Central memory CD8-positive, alpha-beta T cell (primary cell): Measurements from ENCODE around the gene BACH1.

Experiments used
- ATAC-seq: fragments of 150-1000 bp; cut with Tn5 transposase; replicated peaks from 2 replicates; pipeline ENCODE4 v1.10.0; 2022; ENCODE audit warnings: mild to moderate bottlenecking, moderate FRiP score, moderate number of reproducible peaks; ENCODE audit not compliant: poor library complexity, severe bottlenecking; ENCODE audit errors: extremely low read depth
- DNase-seq, 2 donors: peaks; one replicate each; pipeline ENCODE4 v3.0.0; 2021; ENCODE audit warnings: low spot score in 2 of 2
- H3K27ac Mint-ChIP-seq: one replicate; pipeline ENCODE4 v1.8.0; 2022; ENCODE audit warnings: low read depth, mild to moderate bottlenecking, moderate library complexity, mixed read lengths
- H3K27me3 Mint-ChIP-seq: one replicate; pipeline ENCODE4 v1.8.0; 2022; ENCODE audit warnings: mixed read lengths
- H3K36me3 Mint-ChIP-seq: one replicate; pipeline ENCODE4 v1.8.0; 2022; ENCODE audit warnings: mild to moderate bottlenecking, moderate library complexity, mixed read lengths; ENCODE audit not compliant: insufficient read depth
- H3K4me1 Mint-ChIP-seq: one replicate; pipeline ENCODE4 v1.8.0; 2022; ENCODE audit warnings: mixed read lengths
- H3K4me3 Mint-ChIP-seq: one replicate; pipeline ENCODE4 v1.8.0; 2022; ENCODE audit warnings: mild to moderate bottlenecking, moderate library complexity, mixed read lengths
- H3K9me3 Mint-ChIP-seq: one replicate; pipeline ENCODE4 v1.8.0; 2022; ENCODE audit warnings: mixed read lengths

The BACH1 gene

GRCh38 chr21:29379517-29380054, 80.9 kb downstream of the BACH1 start:
- no peaks in the 10 kb centered on the region for H3K9me3 Mint-ChIP-seq
- H3K4me1 Mint-ChIP-seq = peaks cover 9% of the 10 kb centered on the region
- DNase-seq = no peak
- H3K4me3 Mint-ChIP-seq = no peak overlapping the region
- no peak overlapping the region for H3K27ac Mint-ChIP-seq
- ATAC-seq = no peak
- H3K36me3 Mint-ChIP-seq = peaks cover 2% of the 10 kb centered on the region
- no peaks in the 10 kb centered on the region for H3K27me3 Mint-ChIP-seq

DNA sequence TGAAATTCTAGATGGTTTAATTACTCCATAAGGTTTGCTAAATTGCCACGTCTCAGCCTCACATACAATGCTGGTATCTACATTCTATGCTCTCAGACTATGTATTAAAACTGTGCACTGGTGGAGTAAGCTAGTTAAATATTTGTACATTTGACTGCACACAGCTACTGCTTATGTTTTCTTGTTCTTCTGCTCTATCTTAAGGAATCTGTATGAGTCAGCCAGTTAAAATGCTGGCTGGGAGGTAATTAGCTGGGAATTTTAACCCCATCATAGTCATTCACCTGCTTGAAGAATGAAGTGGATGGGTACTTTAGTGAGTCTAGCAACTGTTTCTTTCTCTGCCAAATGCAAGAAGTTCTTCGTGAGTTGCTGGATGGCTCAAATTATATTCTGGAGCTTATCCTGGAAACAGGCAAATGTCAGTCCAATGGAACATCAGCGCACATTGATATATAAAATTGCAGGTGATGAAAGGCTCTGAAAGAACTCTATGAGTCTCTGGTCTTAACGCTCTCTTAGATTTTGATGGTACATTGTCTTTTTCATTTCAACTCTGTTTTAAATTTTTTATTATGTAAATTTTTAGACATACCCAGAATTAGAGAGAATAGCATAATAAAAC, 83.4 kb downstream of the BACH1 start:
- H3K9me3 Mint-ChIP-seq = no peaks in the 10 kb centered on the region
- H3K27ac Mint-ChIP-seq = no peak overlapping the region
- ATAC-seq = no peak
- H3K36me3 Mint-ChIP-seq = peaks cover 2% of the 10 kb centered on the region
- no peak overlapping the region for H3K4me3 Mint-ChIP-seq
- DNase-seq = no peak
- no peaks in the 10 kb centered on the region for H3K4me1 Mint-ChIP-seq
- H3K27me3 Mint-ChIP-seq = no peaks in the 10 kb centered on the region

- no peaks in the 10 kb centered on the region for H3K36me3 Mint-ChIP-seq
- no peaks in the 10 kb centered on the region for H3K4me1 Mint-ChIP-seq
- H3K4me3 Mint-ChIP-seq = no peak overlapping the region
- no peaks in the 10 kb centered on the region for H3K9me3 Mint-ChIP-seq
- H3K27me3 Mint-ChIP-seq = no peaks in the 10 kb centered on the region
- no peak for ATAC-seq
- no peak for DNase-seq
- H3K27ac Mint-ChIP-seq = no peak overlapping the region
Measured at GRCh38 chr21:29384683-29385359, 86.1 kb downstream of the BACH1 start.

- no peaks in the 10 kb centered on the region for H3K27me3 Mint-ChIP-seq
- H3K4me1 Mint-ChIP-seq = no peaks in the 10 kb centered on the region
- DNase-seq (no peak), ATAC-seq (no peak)
- no peak overlapping the region for H3K27ac Mint-ChIP-seq
- no peaks in the 10 kb centered on the region for H3K36me3 Mint-ChIP-seq
- H3K9me3 Mint-ChIP-seq = no peaks in the 10 kb centered on the region
- no peak overlapping the region for H3K4me3 Mint-ChIP-seq
Measured at GRCh38 chr21:29385934-29386520, 87.3 kb downstream of the BACH1 start.

- H3K4me1 Mint-ChIP-seq = no peaks in the 10 kb centered on the region
- no peak for DNase-seq
- no peak for ATAC-seq
Measured at GRCh38 chr21:29386803-29387202, 88.1 kb downstream of the BACH1 start.

DNA sequence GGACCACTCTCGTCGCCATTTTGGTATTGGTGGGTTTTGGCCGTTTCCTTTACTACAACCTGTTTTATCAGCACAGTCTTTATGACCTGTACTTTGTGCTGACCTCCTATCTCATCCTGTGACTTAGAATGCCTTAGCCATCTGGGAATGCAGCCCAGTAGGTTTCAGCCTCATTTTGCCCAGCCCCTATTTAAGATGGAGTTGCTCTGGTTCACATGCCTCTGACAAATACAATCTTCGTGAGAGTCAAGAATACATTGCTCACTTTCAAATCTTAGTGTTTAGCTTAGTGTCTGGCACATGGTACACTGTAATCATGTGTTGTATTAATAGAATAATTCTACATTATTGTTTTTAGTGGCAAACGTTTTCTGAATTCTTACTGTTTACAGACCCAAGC, 88.9 kb downstream of the BACH1 start:
- Mint-ChIP-seq H3K9me3 (no peaks in the 10 kb centered on the region), H3K27me3 (no peaks in the 10 kb centered on the region), H3K4me3 (no peak overlapping the region), H3K4me1 (no peaks in the 10 kb centered on the region), H3K27ac (no peak overlapping the region), H3K36me3 (no peaks in the 10 kb centered on the region)
- DNase-seq (no peak), ATAC-seq (no peak)

More at GRCh38 chr21:29386803-29387202, 88.1 kb downstream of the BACH1 start:
- Mint-ChIP-seq H3K27ac (no peak overlapping the region), H3K36me3 (no peaks in the 10 kb centered on the region), H3K9me3 (no peaks in the 10 kb centered on the region), H3K27me3 (no peaks in the 10 kb centered on the region), H3K4me3 (no peak overlapping the region)

- DNase-seq = no peak
- Mint-ChIP-seq H3K4me1 (no peaks in the 10 kb centered on the region), H3K27me3 (no peaks in the 10 kb centered on the region), H3K36me3 (peaks cover 2% of the 10 kb centered on the region), H3K27ac (no peak overlapping the region), H3K9me3 (no peaks in the 10 kb centered on the region), H3K4me3 (no peak overlapping the region)
- ATAC-seq = no peak
Measured at GRCh38 chr21:29389136-29389535, 90.4 kb downstream of the BACH1 start.

DNA sequence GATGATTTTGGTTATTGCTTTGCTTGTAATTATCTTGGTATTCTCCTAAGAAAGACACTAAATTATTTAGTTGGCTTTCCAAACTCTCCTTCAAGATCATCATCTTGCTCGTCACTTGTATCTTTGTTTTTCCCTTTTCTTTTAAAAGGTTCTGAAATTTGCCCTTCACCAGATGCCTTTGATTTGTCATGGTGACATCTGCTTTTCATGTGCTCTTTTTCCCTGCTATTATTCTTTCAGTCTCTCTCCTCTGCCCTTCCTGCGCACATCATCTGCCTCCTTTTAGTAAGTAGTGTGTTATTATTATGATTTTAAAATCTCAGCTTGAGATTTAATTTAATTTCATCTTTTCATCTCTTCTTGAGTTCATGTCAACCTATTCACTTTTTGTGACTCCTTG, 92.1 kb downstream of the BACH1 start:
- Mint-ChIP-seq H3K4me3 (no peak overlapping the region), H3K27ac (no peak overlapping the region), H3K4me1 (no peaks in the 10 kb centered on the region), H3K36me3 (peaks cover 2% of the 10 kb centered on the region), H3K9me3 (no peaks in the 10 kb centered on the region), H3K27me3 (no peaks in the 10 kb centered on the region)
- DNase-seq (no peak), ATAC-seq (no peak)

- Mint-ChIP-seq H3K4me1 (no peaks in the 10 kb centered on the region), H3K9me3 (peaks cover 6% of the 10 kb centered on the region), H3K36me3 (peaks cover 2% of the 10 kb centered on the region), H3K27me3 (no peaks in the 10 kb centered on the region), H3K27ac (no peak overlapping the region), H3K4me3 (no peak overlapping the region)
- no peak for ATAC-seq
- no peak for DNase-seq
Measured at GRCh38 chr21:29394051-29394450, 95.3 kb downstream of the BACH1 start.
